Endothelial cell of umbilical vein (primary cell): ENCODE measurements around the gene GFPT2. TPM values are rescaled to one million over a fixed set of nuclear protein-coding genes. Genes with fewer than 3 reads are reported as not detected.

ENCODE experiments used
- BruUV-seq: library from RNA; stranded (reverse); fragments of 400-500 nt; replicated peaks from 2 replicates; lab custom pipeline; 2021; lab: Mats Ljungman, UMichigan
- CTCF ChIA-PET: fragments of 300-600, 350-600 bp; sonication (Branson Sonifier 250); formaldehyde crosslinking; loops from one replicate; lab custom pipeline; 2021; ENCODE audit warnings: antibody characterized with exemption, inconsistent platforms; lab: Charles Lee
- POLR2A ChIA-PET: fragments of 300-600, 350-600 bp; sonication (Branson Sonifier 250); formaldehyde crosslinking; loops from one replicate; lab custom pipeline; 2021; ENCODE audit warnings: antibody characterized with exemption, inconsistent platforms; lab: Charles Lee
- DNase-seq: peaks from one replicate; pipeline ENCODE4 v3.0.0-alpha.2; 2011; ENCODE audit warnings: low read depth, low spot score
- FAIRE-seq: peaks from 2 replicates; lab custom pipeline; 2011; peaks lifted over from hg19 to GRCh38; lab: Jason Lieb, UNC
- H2AFZ ChIP-seq: 2 replicates; pipeline ENCODE4 v1.6.0; 2012; ENCODE audit warnings: low read depth, low read length, control low read depth, inconsistent platforms
- H3K27ac ChIP-seq: 2 replicates; pipeline ENCODE4 v1.5.1; 2011; ENCODE audit warnings: low read depth, mild to moderate bottlenecking, control low read depth, low read length, moderate library complexity; ENCODE audit not compliant: insufficient read depth
- H3K27me3 ChIP-seq, 2 experiments: 2 replicates each; pipeline versions ENCODE4 v1.6.0 to v1.6.1; 2011; ENCODE audit warnings: low read length in 2 of 2, mixed read lengths in 1 of 2; ENCODE audit not compliant: control insufficient read depth in 2 of 2, insufficient read depth in 2 of 2
- H3K36me3 ChIP-seq, 2 experiments: 2 replicates in 1 of 2; 3 replicates in 1 of 2; pipeline ENCODE4 v1.5.1; 2011; ENCODE audit warnings: low read length in 2 of 2, mild to moderate bottlenecking in 1 of 2, moderate library complexity in 1 of 2; ENCODE audit not compliant: control insufficient read depth in 2 of 2, insufficient read depth in 2 of 2; ENCODE audit errors: extremely low read depth in 1 of 2
- H3K4me1 ChIP-seq: 3 replicates; pipeline ENCODE4 v1.5.1; 2011; ENCODE audit warnings: mild to moderate bottlenecking, low read length; ENCODE audit not compliant: control insufficient read depth, insufficient read depth; ENCODE audit errors: extremely low read depth
- H3K4me2 ChIP-seq: 2 replicates; pipeline ENCODE4 v1.6.1; 2011; ENCODE audit warnings: low read length, control low read depth, mixed read lengths; ENCODE audit not compliant: insufficient read depth
- H3K4me3 ChIP-seq, 3 experiments: fragments of 200-600 bp in 1 of 3; sonication (generic), shearing (Covaris generic) in 1 of 3; replicated peaks in 1 of 3; 2 replicates each; pipeline ENCODE4 v1.5.1; 2011 to 2016; ENCODE audit warnings: control low read depth in 3 of 3, low read length in 3 of 3, mild to moderate bottlenecking in 2 of 3, inconsistent platforms in 1 of 3, low read depth in 1 of 3, moderate library complexity in 1 of 3; ENCODE audit not compliant: insufficient read depth in 1 of 3
- H3K79me2 ChIP-seq: 2 replicates; pipeline ENCODE4 v1.6.0; 2012; ENCODE audit warnings: low read length, inconsistent platforms; ENCODE audit not compliant: control insufficient read depth, insufficient read depth
- H3K9ac ChIP-seq: replicated peaks from 2 replicates; pipeline ENCODE3; 2011; ENCODE audit warnings: low read length, control low read depth; ENCODE audit not compliant: insufficient read depth; ENCODE audit errors: extremely low read depth
- H3K9me1 ChIP-seq: replicated peaks from 3 replicates; pipeline ENCODE4 v1.6.0; 2011; ENCODE audit warnings: mild to moderate bottlenecking, low read length; ENCODE audit not compliant: control insufficient read depth, insufficient read depth; ENCODE audit errors: extremely low read depth
- H3K9me3 ChIP-seq: replicated peaks from 2 replicates; pipeline ENCODE4 v1.5.1; 2012; ENCODE audit warnings: low read length, inconsistent platforms; ENCODE audit not compliant: control insufficient read depth, insufficient read depth
- H4K20me1 ChIP-seq: replicated peaks from 2 replicates; pipeline ENCODE3; 2011; ENCODE audit warnings: mild to moderate bottlenecking, low read length; ENCODE audit not compliant: control insufficient read depth, insufficient read depth; ENCODE audit errors: extremely low read depth
- EZH2 ChIP-seq: IDR thresholded peaks from 2 replicates; pipeline ENCODE4 v1.6.1; 2012; ENCODE audit warnings: borderline replicate concordance, low read depth, mild to moderate bottlenecking, moderate library complexity, low read length, inconsistent platforms; ENCODE audit not compliant: severe bottlenecking
- FOS ChIP-seq: IDR thresholded peaks from 2 replicates; pipeline ENCODE4 v1.6.1; 2011; ENCODE audit warnings: mild to moderate bottlenecking, low read length, moderate library complexity, borderline replicate concordance; ENCODE audit not compliant: insufficient read depth
- GATA2 ChIP-seq: IDR thresholded peaks from 2 replicates; pipeline ENCODE4 v1.7.0; 2011; ENCODE audit warnings: low read depth, mild to moderate bottlenecking, moderate library complexity, mixed read lengths, low read length; ENCODE audit not compliant: insufficient read length, insufficient read depth
- JUN ChIP-seq: IDR thresholded peaks from 2 replicates; pipeline ENCODE4 v1.6.1; 2011; ENCODE audit warnings: borderline replicate concordance, low read depth; ENCODE audit not compliant: insufficient read length, insufficient read depth
- MYC ChIP-seq: IDR thresholded peaks from one replicate; pipeline ENCODE4 v1.6.1; 2011; ENCODE audit warnings: mild to moderate bottlenecking, low read depth, low read length
- POLR2A ChIP-seq: IDR thresholded peaks from 2 replicates; pipeline ENCODE4 v1.6.1; 2012; ENCODE audit warnings: low read depth, mild to moderate bottlenecking, control low read depth, low read length
- POLR2AphosphoS5 ChIP-seq: IDR thresholded peaks from 2 replicates; pipeline ENCODE4 v1.6.1; 2012; ENCODE audit warnings: low read depth, mild to moderate bottlenecking, control low read depth, low read length, moderate library complexity; ENCODE audit not compliant: insufficient read depth
- dilution Hi-C: fragments of 300-500 bp; cut with MboI; formaldehyde crosslinking; loops from one replicate; pipeline ENCODE4 v1.15.0; 2019; ENCODE audit warnings: low sequenced_read_pairs; ENCODE audit not compliant: extremely low pct_ligation_motif_present
- intact Hi-C: fragments of 100-400 bp; cut with micrococcal nuclease; formaldehyde crosslinking; loops from one replicate; pipeline ENCODE4 v1.10.0; 2022
- polyA plus RNA-seq, 4 experiments: library from polyadenylated mRNA; depleted of rRNA in 3 of 4; stranded (reverse) in 3 of 4; unstranded in 1 of 4; fragments of >200 nt; gene quantifications; 2 replicates each; pipeline versions ENCODE4 v1.2.1 to v1.2.3, GENCODE V29; 2011 to 2012; ENCODE audit warnings: missing spikeins in 1 of 4
- total RNA-seq: library from RNA; stranded (reverse); gene quantifications from 2 replicates; pipeline ENCODE4 v1.2.3, GENCODE V29; 2021
- TF ChIP-seq, protein P1 (sequence below), 2 donors: IDR thresholded peaks; 1 replicate in 1 of 2; 2 replicates in 1 of 2; pipeline ENCODE4 v1.5.1; 2011; ENCODE audit warnings: low read length in 2 of 2, mild to moderate bottlenecking in 2 of 2, moderate library complexity in 2 of 2, control low read depth in 1 of 2, inconsistent platforms in 1 of 2, low read depth in 1 of 2; ENCODE audit not compliant: insufficient read depth in 1 of 2; ENCODE audit errors: extremely low read depth in 1 of 2
- TF ChIP-seq, protein P2 (sequence below): IDR thresholded peaks from 2 replicates; pipeline ENCODE4 v1.6.1; 2011; ENCODE audit not compliant: insufficient read depth, insufficient read length

Gene GFPT2
- total and polyA plus RNA-seq, 2 donors (not counting 3 experiments of a cell fraction or from before 2014, with no cell fraction given) = 4.3 to 4.5 TPM

DNA sequence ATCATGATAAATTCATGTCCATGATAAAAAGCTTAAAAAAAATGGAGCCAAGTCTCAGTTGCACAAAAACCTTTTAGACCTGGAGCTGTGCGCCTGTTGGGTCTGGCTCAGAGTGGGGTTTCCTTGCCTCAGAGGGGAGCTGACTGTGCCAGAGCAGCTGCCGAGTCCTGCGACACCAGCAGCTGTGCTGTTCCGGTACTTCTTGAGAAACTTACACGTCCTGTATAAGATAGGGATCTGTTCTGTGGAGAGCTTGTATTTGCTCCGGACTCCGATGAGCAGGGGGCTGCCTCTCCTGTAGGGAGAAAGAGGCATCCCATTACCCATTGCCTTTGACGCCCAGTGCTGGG is 28.6 kb downstream of the GFPT2 start:
- TF ChIP-seq MYC = no peak
- TF ChIP-seq POLR2AphosphoS5 = no peak
- TF ChIP-seq GATA2 = no peak
- no peak for TF ChIP-seq FOS
- TF ChIP-seq JUN = no peak
- TF ChIP-seq EZH2 = no peak
- TF ChIP-seq POLR2A = no peak
- TF ChIP-seq, protein P1, sequence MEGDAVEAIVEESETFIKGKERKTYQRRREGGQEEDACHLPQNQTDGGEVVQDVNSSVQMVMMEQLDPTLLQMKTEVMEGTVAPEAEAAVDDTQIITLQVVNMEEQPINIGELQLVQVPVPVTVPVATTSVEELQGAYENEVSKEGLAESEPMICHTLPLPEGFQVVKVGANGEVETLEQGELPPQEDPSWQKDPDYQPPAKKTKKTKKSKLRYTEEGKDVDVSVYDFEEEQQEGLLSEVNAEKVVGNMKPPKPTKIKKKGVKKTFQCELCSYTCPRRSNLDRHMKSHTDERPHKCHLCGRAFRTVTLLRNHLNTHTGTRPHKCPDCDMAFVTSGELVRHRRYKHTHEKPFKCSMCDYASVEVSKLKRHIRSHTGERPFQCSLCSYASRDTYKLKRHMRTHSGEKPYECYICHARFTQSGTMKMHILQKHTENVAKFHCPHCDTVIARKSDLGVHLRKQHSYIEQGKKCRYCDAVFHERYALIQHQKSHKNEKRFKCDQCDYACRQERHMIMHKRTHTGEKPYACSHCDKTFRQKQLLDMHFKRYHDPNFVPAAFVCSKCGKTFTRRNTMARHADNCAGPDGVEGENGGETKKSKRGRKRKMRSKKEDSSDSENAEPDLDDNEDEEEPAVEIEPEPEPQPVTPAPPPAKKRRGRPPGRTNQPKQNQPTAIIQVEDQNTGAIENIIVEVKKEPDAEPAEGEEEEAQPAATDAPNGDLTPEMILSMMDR (IDR thresholded peaks at IDR 0.05; ENCODE audit: extremely low read depth in 1 of 2, insufficient read depth in 1 of 2, low read depth in 1 of 2, low read length in 2 of 2) = no peak
- TF ChIP-seq, protein P2, sequence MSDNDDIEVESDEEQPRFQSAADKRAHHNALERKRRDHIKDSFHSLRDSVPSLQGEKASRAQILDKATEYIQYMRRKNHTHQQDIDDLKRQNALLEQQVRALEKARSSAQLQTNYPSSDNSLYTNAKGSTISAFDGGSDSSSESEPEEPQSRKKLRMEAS = no peak
- Histone ChIP-seq H3K4me2 (no peak overlapping the region), H3K9me1 (no peaks in the 10 kb centered on the region), H3K9me3 (no peaks in the 10 kb centered on the region), H2AFZ (no peak overlapping the region), H3K79me2 (no peaks in the 10 kb centered on the region), H3K4me1 (no peaks in the 10 kb centered on the region), H3K36me3 (no peaks in the 10 kb centered on the region), H4K20me1 (no peaks in the 10 kb centered on the region), H3K27ac (no peak overlapping the region), H3K27me3 (no peaks in the 10 kb centered on the region), H3K4me3 (no peak overlapping the region), H3K9ac (no peak overlapping the region)
- dilution Hi-C loops (no loop called here), intact Hi-C loops (no loop called here)
- DNase-seq (no peak), FAIRE-seq (no peak)
- ChIA-PET POLR2A (no interaction called here), CTCF (interaction anchor here (0.9 to 2.8 kb wide), 4 partner anchors 9 to 123 kb away, joined by 3 to 15 read pairs (median 4); partner anchors contain the start of gene RASGEF1C)
- BruUV-seq = no TSS peak
